Measurements from ENCODE around the gene CEP170B. TPM values are rescaled to one million over a fixed set of nuclear protein-coding genes. Genes with fewer than 3 reads are reported as not detected.

The CEP170B gene
- total and polyA plus RNA-seq, 2 of the 8 experiments (the other 6 are each of a cell fraction or from before 2014, with no cell fraction given): 9.1 to 33.8 TPM

DNA sequence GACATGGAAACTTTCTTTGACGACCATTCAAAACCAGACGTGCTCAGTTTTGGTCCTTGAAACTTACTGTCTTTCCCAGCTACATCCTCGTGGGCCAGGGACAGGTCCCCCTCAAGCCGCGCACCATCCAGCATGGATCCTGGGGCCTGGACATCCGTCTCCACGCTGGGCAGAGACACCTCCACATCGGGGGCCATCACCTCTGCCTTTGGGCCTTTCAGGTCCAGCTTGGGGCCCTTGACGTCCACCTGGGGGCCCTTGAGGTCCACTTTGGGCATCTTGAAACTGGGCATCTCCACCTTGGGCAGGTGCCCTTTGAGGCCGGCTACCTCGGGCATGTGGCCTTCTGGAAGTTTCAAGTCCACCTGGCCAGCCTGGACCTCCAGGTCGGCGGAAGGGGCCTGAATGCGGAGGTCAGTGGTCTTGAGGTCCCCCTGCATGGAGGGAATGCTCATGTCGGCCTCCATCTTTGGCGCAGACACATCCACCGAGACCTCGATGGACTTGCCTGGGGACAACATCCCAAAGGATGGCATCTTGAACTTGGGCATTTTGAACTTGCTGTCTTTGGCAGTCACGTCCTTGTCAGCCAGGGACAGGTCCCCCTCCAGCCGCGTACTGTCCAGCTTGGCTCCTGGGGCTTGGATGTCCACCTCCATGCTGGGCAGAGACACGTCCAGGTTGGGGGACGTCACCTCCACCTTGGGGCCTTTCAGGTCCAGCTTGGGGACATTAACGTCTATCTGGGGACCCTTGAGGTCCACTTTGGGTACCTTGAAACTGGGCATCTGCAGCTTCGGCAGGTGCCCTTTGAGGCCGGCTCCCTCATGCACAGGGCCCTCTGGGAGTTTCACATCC, 76.7 kb downstream of the CEP170B start:
- H3K9me3 ChIP-seq (ENCODE audit: insufficient read depth in 2 of 2, low read depth in 1 of 2, low read length in 1 of 2): peaks cover 0 to 42% of the 10 kb centered on the region in 2 experiments; a peak in 1 of 4 replicates
- H2BK15ac ChIP-seq (ENCODE audit: low read length): no peak overlapping the region
- H3K23me2 ChIP-seq (ENCODE audit: low read depth, low read length): no peaks in the 10 kb centered on the region
- no peak overlapping the region for H3K56ac ChIP-seq (replicated peaks; ENCODE audit: insufficient read length, low read depth, low read length)
- no peak overlapping the region for H3K4me3 ChIP-seq (ENCODE audit: extremely low read depth in 1 of 4, insufficient read depth in 2 of 4, low read depth in 3 of 4, low read length in 4 of 4)
- no peak overlapping the region for H4K8ac ChIP-seq (ENCODE audit: extremely low read depth, insufficient read depth, low read length)
- no peak overlapping the region for H2BK20ac ChIP-seq (ENCODE audit: low read length)
- H2AFZ ChIP-seq (ENCODE audit: low read length): no peak overlapping the region
- H3K27me3 ChIP-seq (replicated peaks in 1 of 4; ENCODE audit: control insufficient read depth in 3 of 4, extremely low read depth in 1 of 4, insufficient read depth in 3 of 4, low read length in 3 of 4): peaks cover 0 to 30% (median 13%) of the 10 kb centered on the region in 4 experiments; a peak in 6 of 7 replicates
- no peaks in the 10 kb centered on the region for H3K79me1 ChIP-seq (ENCODE audit: low read depth, low read length)
- H3K4me1 ChIP-seq (replicated peaks in 1 of 4; ENCODE audit: control insufficient read depth in 3 of 4, insufficient read depth in 4 of 4, low read length in 3 of 4): no peaks in the 10 kb centered on the region
- H3K14ac ChIP-seq (ENCODE audit: insufficient read length): no peak overlapping the region
- WGBS, 2 experiments (ENCODE audit: extremely low coverage in 1 of 2, insufficient coverage in 1 of 2, insufficient read length in 1 of 2, insufficient replicate concordance in 2 of 2, low coverage in 1 of 2, low lambda C conversion rate in 2 of 2, missing lambda C conversion rate in 1 of 2): 90% methylated on average over 25 of the region's 26 CpGs; no CpG with 5 or more reads in 1 of the 2 experiments
- H2BK120ac ChIP-seq (replicated peaks; ENCODE audit: low read depth, low read length): no peak overlapping the region
- H3K79me2 ChIP-seq (ENCODE audit: control insufficient read depth in 1 of 2, insufficient read depth in 2 of 2, low read length in 2 of 2): no peaks in the 10 kb centered on the region
- no peaks in the 10 kb centered on the region for H4K20me1 ChIP-seq (replicated peaks in 1 of 2; ENCODE audit: control insufficient read depth in 1 of 2, insufficient read depth in 2 of 2, low read length in 2 of 2)
- H3K18ac ChIP-seq (ENCODE audit: extremely low read depth, low read length): no peak overlapping the region
- no peak overlapping the region for H4K5ac ChIP-seq (ENCODE audit: insufficient read length, low read depth, low read length)
- no peak overlapping the region for H3K4me2 ChIP-seq (ENCODE audit: insufficient read depth in 1 of 2, low read depth in 2 of 2, low read length in 2 of 2)
- H2BK12ac ChIP-seq (ENCODE audit: low read depth, low read length): no peak overlapping the region
- H3K4ac ChIP-seq (replicated peaks; ENCODE audit: insufficient read length, low read depth, low read length): no peak overlapping the region
- no peak overlapping the region for H3K23ac ChIP-seq (ENCODE audit: insufficient read length)
- H3K36me3 ChIP-seq (ENCODE audit: control insufficient read depth in 2 of 4, insufficient read depth in 4 of 4, low read length in 3 of 4): no peaks in the 10 kb centered on the region
- ChIA-PET POLR2A (ENCODE audit: partially characterized antibody) (no interaction called here), CTCF (ENCODE audit: partially characterized antibody) (interaction anchor here (1.1 to 2.7 kb wide), 7 partner anchors 14 to 318 kb away, joined by 3 to 9 read pairs (median 5); no protein-coding TSS in a partner anchor)
- H3K9ac ChIP-seq (replicated peaks in 1 of 4; ENCODE audit: extremely low read depth in 1 of 4, low read depth in 3 of 4, low read length in 3 of 4): no peak overlapping the region
- H2AK5ac ChIP-seq (ENCODE audit: low read depth, low read length): no peak overlapping the region
- FAIRE-seq (no peak), DNase-seq (ENCODE audit: low read depth in 1 of 2, low spot score in 2 of 2) (no peak)
- no peak overlapping the region for H3K27ac ChIP-seq (ENCODE audit: low read depth, low read length)
- no peak overlapping the region for H2BK5ac ChIP-seq (ENCODE audit: low read depth, low read length)
- H4K91ac ChIP-seq (replicated peaks; ENCODE audit: insufficient read length, low read length): no peak overlapping the region
- TF ChIP-seq SIX5 (IDR thresholded peaks at IDR 0.05; ENCODE audit: low read depth, low read length) (no peak), SP4 (IDR thresholded peaks at IDR 0.05; ENCODE audit: low read length) (no peak), TEAD4 (IDR thresholded peaks at IDR 0.05; ENCODE audit: low read depth, low read length) (no peak), NANOG (IDR thresholded peaks at IDR 0.05; ENCODE audit: insufficient read depth, low read depth, low read length, poor library complexity, severe bottlenecking) (no peak), TBP (IDR thresholded peaks at IDR 0.05; ENCODE audit: low read depth, low read length) (no peak), POLR2A (IDR thresholded peaks at IDR 0.05; ENCODE audit: control extremely low read depth in 1 of 2, low read depth in 2 of 2, low read length in 2 of 2) (no peak), CTBP2 (IDR thresholded peaks at IDR 0.05; ENCODE audit: borderline replicate concordance, insufficient read depth, insufficient read length, low read length) (no peak), PHF8 (conservative IDR thresholded peaks at IDR 0.05; ENCODE audit: low read depth, low read length) (no peak), CREB1 (IDR thresholded peaks at IDR 0.05) (no peak)
- TF ChIP-seq, protein P1, sequence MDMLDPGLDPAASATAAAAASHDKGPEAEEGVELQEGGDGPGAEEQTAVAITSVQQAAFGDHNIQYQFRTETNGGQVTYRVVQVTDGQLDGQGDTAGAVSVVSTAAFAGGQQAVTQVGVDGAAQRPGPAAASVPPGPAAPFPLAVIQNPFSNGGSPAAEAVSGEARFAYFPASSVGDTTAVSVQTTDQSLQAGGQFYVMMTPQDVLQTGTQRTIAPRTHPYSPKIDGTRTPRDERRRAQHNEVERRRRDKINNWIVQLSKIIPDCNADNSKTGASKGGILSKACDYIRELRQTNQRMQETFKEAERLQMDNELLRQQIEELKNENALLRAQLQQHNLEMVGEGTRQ (IDR thresholded peaks at IDR 0.05; ENCODE audit: low read length): no peak

All from H1 (cell line).